IMR-90 (cell line): ENCODE results near the gene ZBTB45. TPM values are rescaled to one million over a fixed set of nuclear protein-coding genes. Genes with fewer than 3 reads are reported as not detected.

Experiments used
- ATAC-seq: fragments of 200-7000 bp; cut with Tn5 transposase; 2 replicates; pipeline ENCODE4 v1.9.1; 2020; ENCODE audit warnings: low read depth, mild to moderate bottlenecking, moderate library complexity
- BruUV-seq: library from RNA; stranded (reverse); fragments of 400-500 nt; replicated peaks from 2 replicates; lab custom pipeline; 2021; lab: Mats Ljungman, UMichigan
- CTCF ChIA-PET: fragments of 300-600 bp; formaldehyde crosslinking; extraction: SDS; loops from one replicate; lab custom pipeline; 2021; ENCODE audit warnings: antibody characterized with exemption; lab: Yijun Ruan, JAX
- POLR2A ChIA-PET: fragments of 300-600 bp; sonication (Branson Sonifier 250); formaldehyde crosslinking; loops from one replicate; lab custom pipeline; 2022; ENCODE audit warnings: antibody characterized with exemption; ENCODE audit not compliant: unreplicated experiment; lab: Charles Lee
- DNase-seq: peaks from one replicate; pipeline ENCODE4 v3.0.0; 2013
- H2AFZ ChIP-seq: replicated peaks from 2 replicates; pipeline ENCODE3; 2013; ENCODE audit warnings: low read length, mild to moderate bottlenecking; ENCODE audit not compliant: poor library complexity
- H2AK5ac ChIP-seq: 2 replicates; pipeline ENCODE4 v1.6.1; 2013; ENCODE audit warnings: low read depth, low read length, inconsistent platforms
- H2AK9ac ChIP-seq: replicated peaks from 2 replicates; pipeline ENCODE3; 2013; ENCODE audit warnings: mild to moderate bottlenecking, low read depth, low read length, moderate library complexity; ENCODE audit not compliant: poor library complexity
- H2BK120ac ChIP-seq: 2 replicates; pipeline ENCODE4 v1.6.1; 2013; ENCODE audit warnings: low read depth, low read length, inconsistent platforms
- H2BK15ac ChIP-seq: 3 replicates; pipeline ENCODE4 v1.6.1; 2013; ENCODE audit warnings: low read depth, low read length, inconsistent platforms
- H2BK20ac ChIP-seq: 2 replicates; pipeline ENCODE4 v1.6.1; 2013; ENCODE audit warnings: low read depth, mild to moderate bottlenecking, inconsistent platforms, low read length, moderate library complexity
- H2BK5ac ChIP-seq: 2 replicates; pipeline ENCODE4 v1.6.1; 2013; ENCODE audit warnings: mild to moderate bottlenecking, low read depth, low read length, inconsistent platforms; ENCODE audit not compliant: poor library complexity, severe bottlenecking
- H3K14ac ChIP-seq: replicated peaks from 2 replicates; pipeline ENCODE4 v1.6.1; 2013; ENCODE audit warnings: low read depth, low read length, inconsistent platforms
- H3K18ac ChIP-seq: 2 replicates; pipeline ENCODE4 v1.6.1; 2013; ENCODE audit warnings: low read depth, low read length, control low read depth
- H3K23ac ChIP-seq: 2 replicates; pipeline ENCODE4 v1.6.1; 2013; ENCODE audit warnings: low read depth, low read length, inconsistent platforms
- H3K27ac ChIP-seq: 2 replicates; pipeline ENCODE4 v1.5.1; 2013; ENCODE audit warnings: mild to moderate bottlenecking, control low read depth, low read length; ENCODE audit not compliant: insufficient read depth
- H3K27me3 ChIP-seq: 2 replicates; pipeline ENCODE4 v1.6.1; 2013; ENCODE audit warnings: low read length; ENCODE audit not compliant: control insufficient read depth, insufficient read depth
- H3K36me3 ChIP-seq: 2 replicates; pipeline ENCODE4 v1.6.1; 2013; ENCODE audit warnings: low read length, mixed read lengths; ENCODE audit not compliant: control insufficient read depth, insufficient read depth
- H3K4ac ChIP-seq: 2 replicates; pipeline ENCODE4 v1.6.1; 2013; ENCODE audit warnings: low read depth, low read length, inconsistent platforms
- H3K4me1 ChIP-seq: 2 replicates; pipeline ENCODE4 v1.6.1; 2013; ENCODE audit warnings: low read length, mixed read lengths; ENCODE audit not compliant: control insufficient read depth, insufficient read depth
- H3K4me2 ChIP-seq: 2 replicates; pipeline ENCODE4 v1.6.1; 2013; ENCODE audit warnings: low read depth, mild to moderate bottlenecking, control low read depth, low read length, moderate library complexity
- H3K4me3 ChIP-seq: 2 replicates; pipeline ENCODE4 v1.5.1; 2013; ENCODE audit warnings: low read depth, mild to moderate bottlenecking, control low read depth, low read length, moderate library complexity; ENCODE audit not compliant: insufficient read depth
- H3K56ac ChIP-seq: 2 replicates; pipeline ENCODE4 v1.6.1; 2013; ENCODE audit warnings: low read length, inconsistent platforms; ENCODE audit not compliant: insufficient read depth; ENCODE audit errors: extremely low read depth
- H3K79me1 ChIP-seq, 2 experiments: 2 replicates each; pipeline ENCODE4 v1.6.1; 2013; ENCODE audit warnings: low read length in 2 of 2, inconsistent platforms in 1 of 2, low read depth in 1 of 2
- H3K9ac ChIP-seq: 2 replicates; pipeline ENCODE4 v1.6.1; 2013; ENCODE audit warnings: low read depth, low read length, control low read depth
- H3K9me1 ChIP-seq: 2 replicates; pipeline ENCODE4 v1.6.1; 2013; ENCODE audit warnings: low read length, inconsistent platforms; ENCODE audit not compliant: insufficient read depth
- H3K9me3 ChIP-seq: 2 replicates; pipeline ENCODE4 v1.6.1; 2013; ENCODE audit warnings: low read length; ENCODE audit not compliant: control insufficient read depth, insufficient read depth
- H4K20me1 ChIP-seq: 2 replicates; pipeline ENCODE4 v1.6.1; 2013; ENCODE audit warnings: low read length, inconsistent platforms; ENCODE audit not compliant: insufficient read depth
- H4K5ac ChIP-seq: 2 replicates; pipeline ENCODE4 v1.6.1; 2013; ENCODE audit warnings: mild to moderate bottlenecking, low read depth, low read length, control low read depth
- H4K8ac ChIP-seq, 2 experiments: 2 replicates each; pipeline ENCODE4 v1.6.1; 2013; ENCODE audit warnings: low read depth in 2 of 2, low read length in 2 of 2, control low read depth in 1 of 2, inconsistent platforms in 1 of 2
- H4K91ac ChIP-seq: 2 replicates; pipeline ENCODE4 v1.6.1; 2013; ENCODE audit warnings: low read depth, low read length, inconsistent platforms; ENCODE audit not compliant: insufficient read depth
- BHLHE40 ChIP-seq: fragments of 150-350 bp; IDR thresholded peaks from 2 replicates; pipeline ENCODE4 v1.6.1; 2016; ENCODE audit warnings: mild to moderate bottlenecking, low read depth, low read length
- CTCF ChIP-seq: conservative IDR thresholded peaks from 2 replicates; pipeline ENCODE4 v1.5.1; 2012; ENCODE audit warnings: mild to moderate bottlenecking, low read depth, low read length, improper control_type of control experiment
- ELK1 ChIP-seq: fragments of 150-350 bp; IDR thresholded peaks from 2 replicates; pipeline ENCODE4 v1.6.1; 2016; ENCODE audit warnings: low read depth, mild to moderate bottlenecking, low read length, moderate library complexity, borderline replicate concordance
- FOS ChIP-seq: fragments of 150-350 bp; IDR thresholded peaks from 2 replicates; pipeline ENCODE4 v1.6.1; 2016; ENCODE audit warnings: low read depth, low read length
- MAFK ChIP-seq: IDR thresholded peaks from 2 replicates; pipeline ENCODE4 v1.6.1; 2012; ENCODE audit warnings: low read depth, low read length, improper control_type of control experiment
- MAZ ChIP-seq: IDR thresholded peaks from 2 replicates; pipeline ENCODE4 v1.6.1; 2012; ENCODE audit warnings: low read depth, mild to moderate bottlenecking, low read length, improper control_type of control experiment, moderate library complexity, borderline replicate concordance
- MXI1 ChIP-seq: IDR thresholded peaks from 2 replicates; pipeline ENCODE4 v1.6.1; 2012; ENCODE audit warnings: low read depth, mild to moderate bottlenecking, low read length, moderate library complexity, borderline replicate concordance
- NFE2L2 ChIP-seq: fragments of 150-350 bp; IDR thresholded peaks from 2 replicates; pipeline ENCODE4 v1.6.1; 2016; ENCODE audit warnings: low read depth, mild to moderate bottlenecking, low read length
- RAD21 ChIP-seq: IDR thresholded peaks from 2 replicates; pipeline ENCODE4 v1.6.1; 2012; ENCODE audit warnings: low read length, improper control_type of control experiment
- RCOR1 ChIP-seq: IDR thresholded peaks from 2 replicates; pipeline ENCODE4 v1.6.1; 2012; ENCODE audit warnings: mild to moderate bottlenecking, low read length, improper control_type of control experiment; ENCODE audit not compliant: insufficient replicate concordance
- RFX5 ChIP-seq: IDR thresholded peaks from 2 replicates; pipeline ENCODE4 v1.8.0; 2012; ENCODE audit warnings: low read depth, mild to moderate bottlenecking, low read length, moderate library complexity
- SMC3 ChIP-seq: fragments of 150-350 bp; IDR thresholded peaks from 2 replicates; pipeline ENCODE4 v1.6.1; 2016; ENCODE audit warnings: low read depth, mild to moderate bottlenecking, antibody characterized with exemption, low read length, moderate library complexity
- USF2 ChIP-seq: fragments of 150-350 bp; IDR thresholded peaks from 2 replicates; pipeline ENCODE4 v1.6.1; 2017; ENCODE audit warnings: mild to moderate bottlenecking, antibody characterized with exemption, low read length, low read depth
- WGBS, 2 experiments: methylation state at CpG; one replicate each; pipeline versions ENCODE4 v1.1.5 to v1.1.7; 2013; ENCODE audit warnings: missing lambda C conversion rate in 2 of 2; ENCODE audit not compliant: insufficient read length in 1 of 2; ENCODE audit errors: extremely low coverage in 2 of 2; 5-methylcytosine and 5-hydroxymethylcytosine counted together
- dilution Hi-C: fragments of 300-500 bp; cut with HindIII; formaldehyde crosslinking; loops from one replicate; pipeline ENCODE4 v1.14.3; 2018; ENCODE audit warnings: low sequenced_read_pairs; ENCODE audit not compliant: unreplicated experiment
- in situ Hi-C: fragments of 300-500 bp; cut with MboI; formaldehyde crosslinking; loops from 3 replicates; pipeline ENCODE4 v1.14.3; 2019; ENCODE audit warnings: low sequenced_read_pairs, inconsistent platforms, mixed read lengths
- intact Hi-C: fragments of 100-400 bp; cut with micrococcal nuclease; formaldehyde crosslinking; loops from 2 replicates; pipeline ENCODE4 v1.10.0; 2022
- polyA plus RNA-seq, 3 experiments: library from polyadenylated mRNA; depleted of rRNA; stranded (reverse); fragments of >200 nt; gene quantifications; 2 replicates each; pipeline ENCODE4 v1.2.3, GENCODE V29; 2012; ENCODE audit warnings: low replicate concordance in 1 of 3
- total RNA-seq: library from RNA; depleted of rRNA; stranded (reverse); fragments of >200 nt; gene quantifications from 2 replicates; pipeline ENCODE4 v1.2.3, GENCODE V29; 2012

Gene ZBTB45
- total and polyA plus RNA-seq, 2 of the 4 experiments (the other 2 are of a cell fraction) = 1.4 to 9.7 TPM

- in situ Hi-C loops (no loop called here), intact Hi-C loops (no loop called here), dilution Hi-C loops (no loop called here)
- no peaks in the 10 kb centered on the region for H3K27me3 ChIP-seq
- H3K56ac ChIP-seq = no peak overlapping the region
- no peak overlapping the region for H2BK15ac ChIP-seq
- WGBS, 2 experiments = 94% methylated on average over 15 of the region's 20 CpGs; no CpG with 5 or more reads in 1 of the 2 experiments
- ATAC-seq (no peak), DNase-seq (no peak)
- H2AK9ac ChIP-seq = no peak overlapping the region
- no peak overlapping the region for H3K14ac ChIP-seq
- no peaks in the 10 kb centered on the region for H4K20me1 ChIP-seq
- H3K23ac ChIP-seq = no peak overlapping the region
- no peak overlapping the region for H3K4me2 ChIP-seq
- ChIA-PET POLR2A (no interaction called here), CTCF (no interaction called here)
- H3K36me3 ChIP-seq = peaks cover 11% of the 10 kb centered on the region
- no peak overlapping the region for H3K18ac ChIP-seq
- no peak overlapping the region for H2BK5ac ChIP-seq
- no peak overlapping the region for H4K5ac ChIP-seq
- no TSS peak for BruUV-seq
- H2BK20ac ChIP-seq = no peak overlapping the region
- H3K4me3 ChIP-seq = no peak overlapping the region
- no peak overlapping the region for H4K8ac ChIP-seq
- peaks cover 12% of the 10 kb centered on the region for H3K9me1 ChIP-seq
- H3K4ac ChIP-seq = no peak overlapping the region
- H3K9ac ChIP-seq = no peak overlapping the region
- peaks cover 6 to 20% of the 10 kb centered on the region in 2 experiments; a peak in 2 of 4 replicates for H3K79me1 ChIP-seq
- no peak overlapping the region for H2BK120ac ChIP-seq
- H4K91ac ChIP-seq = no peak overlapping the region
- no peaks in the 10 kb centered on the region for H3K9me3 ChIP-seq
- TF ChIP-seq RFX5 = no peak
- TF ChIP-seq MAFK = no peak
- TF ChIP-seq FOS = no peak
- TF ChIP-seq USF2 = no peak
- no peak for TF ChIP-seq ELK1
- no peak for TF ChIP-seq CTCF
- no peak for TF ChIP-seq MXI1
- no peak for TF ChIP-seq BHLHE40
- no peak for TF ChIP-seq NFE2L2
- TF ChIP-seq RAD21 = no peak
- TF ChIP-seq SMC3 = no peak
- TF ChIP-seq MAZ = no peak
- no peak for TF ChIP-seq RCOR1
- H2AK5ac ChIP-seq = no peak overlapping the region
- H3K4me1 ChIP-seq = peaks cover 7% of the 10 kb centered on the region
- H2AFZ ChIP-seq = no peak overlapping the region
- no peak overlapping the region for H3K27ac ChIP-seq
These were observed 39.2 kb downstream of the ZBTB45 start for GRCh38 chr19:58480481-58480830.
